Ishikawa (cell line): ENCODE measurements around the gene ANKRD16.

Source experiments
- CREB1 ChIP-seq: IDR thresholded peaks from 2 replicates; pipeline ENCODE4 v1.6.1; 2012; ENCODE audit warnings: low read depth
- NFIC ChIP-seq: IDR thresholded peaks from 2 replicates; pipeline ENCODE4 v1.6.1; 2012
- RAD21 ChIP-seq: IDR thresholded peaks from 2 replicates; pipeline ENCODE4 v1.6.1; 2012; ENCODE audit warnings: low read depth
- TAF1 ChIP-seq: IDR thresholded peaks from 2 replicates; pipeline ENCODE4 v1.6.1; 2012; ENCODE audit warnings: low read depth, mild to moderate bottlenecking
- TF ChIP-seq, protein P1 (sequence below): IDR thresholded peaks from 2 replicates; pipeline ENCODE4 v1.6.1; 2012

DNA sequence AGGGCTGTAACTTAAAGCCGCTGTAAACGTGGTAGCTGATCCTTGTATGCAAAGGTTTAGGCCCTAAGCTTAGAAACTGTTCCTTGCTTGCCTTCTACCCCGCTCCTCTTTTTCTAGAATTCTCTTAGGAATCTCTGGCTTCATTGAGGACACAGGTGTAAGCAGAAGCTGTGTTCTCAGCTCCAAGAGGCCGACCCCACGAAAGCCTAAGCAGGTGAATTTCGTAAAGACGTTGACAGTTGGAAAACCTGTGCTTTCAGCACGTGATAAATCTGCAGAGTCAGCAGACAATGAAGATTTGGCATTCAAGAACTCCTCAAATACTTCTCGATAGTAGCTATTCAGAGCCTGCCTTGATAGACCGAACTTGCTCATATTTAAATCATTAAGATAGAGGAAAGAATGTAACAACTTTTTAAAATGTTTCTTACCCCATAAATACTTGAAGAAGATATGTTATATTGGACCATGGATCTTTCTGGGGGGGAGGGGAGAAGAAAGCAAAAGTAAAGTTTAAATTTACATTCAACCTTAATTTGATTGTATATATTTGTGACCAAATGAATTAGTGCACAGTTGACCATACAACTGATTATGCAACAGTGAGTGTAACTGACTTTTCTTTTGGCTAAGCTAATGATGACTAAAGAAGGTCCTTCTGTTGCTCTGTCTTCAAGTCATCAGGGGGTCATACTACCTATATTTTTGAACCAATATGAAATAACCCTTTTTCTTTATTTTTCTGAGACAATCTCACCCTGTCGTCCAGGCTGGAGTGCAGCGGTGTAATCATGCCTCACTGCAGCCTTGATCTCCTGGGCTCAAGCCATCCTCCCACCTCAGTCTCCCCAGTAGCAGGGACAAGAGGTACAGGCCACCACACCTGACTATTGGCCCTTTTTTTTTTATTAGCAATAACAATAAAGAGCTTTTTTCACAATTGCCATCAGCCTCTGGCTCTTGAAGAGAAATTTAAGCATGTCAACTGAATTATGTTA is 75.3 kb downstream of the ANKRD16 start:
- no peak for TF ChIP-seq TAF1
- no peak for TF ChIP-seq CREB1
- TF ChIP-seq RAD21: no peak
- TF ChIP-seq, protein P1, sequence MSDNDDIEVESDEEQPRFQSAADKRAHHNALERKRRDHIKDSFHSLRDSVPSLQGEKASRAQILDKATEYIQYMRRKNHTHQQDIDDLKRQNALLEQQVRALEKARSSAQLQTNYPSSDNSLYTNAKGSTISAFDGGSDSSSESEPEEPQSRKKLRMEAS: no peak
- TF ChIP-seq NFIC: no peak
